ENCODE data around the gene EXOSC9. TPM values are rescaled to one million over a fixed set of nuclear protein-coding genes. Genes with fewer than 3 reads are reported as not detected.

The EXOSC9 gene
- total RNA-seq, 1 experiment from 2014 or later, result 69.1 TPM

DNA sequence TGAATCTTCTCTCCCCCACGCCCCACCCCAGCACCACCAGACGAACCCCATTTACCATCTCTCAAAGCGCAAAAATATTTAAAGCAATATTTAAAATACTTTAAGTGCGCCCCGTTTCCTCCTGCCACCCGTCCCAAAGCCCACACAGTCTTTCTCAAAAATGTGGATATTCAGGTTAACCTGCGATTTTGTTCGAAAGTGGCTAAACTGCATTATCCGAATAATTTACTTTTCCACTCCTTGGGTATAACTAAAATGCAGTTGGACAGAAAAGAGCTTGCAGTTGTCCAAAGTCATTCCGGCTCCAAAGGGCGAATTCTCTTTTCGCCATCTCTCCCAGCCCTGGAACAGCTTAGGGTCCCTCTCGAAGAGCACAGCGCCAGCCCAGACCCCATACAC lies 36.8 kb upstream of the EXOSC9 start:
- H3K4me1 Mint-ChIP-seq, result peaks cover 17 to 18% of the 10 kb centered on the region in 2 experiments
- H3K36me3 Mint-ChIP-seq (ENCODE audit: insufficient read depth in 1 of 3, low read depth in 3 of 3), result no peaks in the 10 kb centered on the region
- no peaks in the 10 kb centered on the region for H3K9me3 Mint-ChIP-seq
- H3K4me2 ChIP-seq (ENCODE audit: insufficient read depth, insufficient read length, low read length), result peak overlapping the region; percentile 41
- no peak overlapping the region for H4K91ac ChIP-seq (ENCODE audit: insufficient read length, low read depth, low read length)
- no peak overlapping the region for H3T11ph ChIP-seq (ENCODE audit: low read length)
- peaks cover 9% of the 10 kb centered on the region for H3K23me2 ChIP-seq (ENCODE audit: insufficient read length, low read depth, low read length, poor library complexity, severe bottlenecking)
- H2BK15ac ChIP-seq (ENCODE audit: low read depth, low read length), result no peak overlapping the region
- H3K9me3 ChIP-seq (ENCODE audit: control insufficient read depth, low read depth, low read length), result no peaks in the 10 kb centered on the region
- no peaks in the 10 kb centered on the region for H3K79me1 ChIP-seq (ENCODE audit: insufficient read depth, low read depth, low read length, poor library complexity, severe bottlenecking)
- TF ChIP-seq, protein P1, sequence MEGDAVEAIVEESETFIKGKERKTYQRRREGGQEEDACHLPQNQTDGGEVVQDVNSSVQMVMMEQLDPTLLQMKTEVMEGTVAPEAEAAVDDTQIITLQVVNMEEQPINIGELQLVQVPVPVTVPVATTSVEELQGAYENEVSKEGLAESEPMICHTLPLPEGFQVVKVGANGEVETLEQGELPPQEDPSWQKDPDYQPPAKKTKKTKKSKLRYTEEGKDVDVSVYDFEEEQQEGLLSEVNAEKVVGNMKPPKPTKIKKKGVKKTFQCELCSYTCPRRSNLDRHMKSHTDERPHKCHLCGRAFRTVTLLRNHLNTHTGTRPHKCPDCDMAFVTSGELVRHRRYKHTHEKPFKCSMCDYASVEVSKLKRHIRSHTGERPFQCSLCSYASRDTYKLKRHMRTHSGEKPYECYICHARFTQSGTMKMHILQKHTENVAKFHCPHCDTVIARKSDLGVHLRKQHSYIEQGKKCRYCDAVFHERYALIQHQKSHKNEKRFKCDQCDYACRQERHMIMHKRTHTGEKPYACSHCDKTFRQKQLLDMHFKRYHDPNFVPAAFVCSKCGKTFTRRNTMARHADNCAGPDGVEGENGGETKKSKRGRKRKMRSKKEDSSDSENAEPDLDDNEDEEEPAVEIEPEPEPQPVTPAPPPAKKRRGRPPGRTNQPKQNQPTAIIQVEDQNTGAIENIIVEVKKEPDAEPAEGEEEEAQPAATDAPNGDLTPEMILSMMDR (conservative IDR thresholded peaks at IDR 0.05), result no peak
- H3K14ac ChIP-seq (ENCODE audit: insufficient read depth, low read length), result peak overlapping the region; percentile 66; the same call in 1 of the 2 replicates
- peaks cover 97% of the 10 kb centered on the region for H3K27me3 Mint-ChIP-seq (ENCODE audit: low read depth)
- H2AFZ ChIP-seq (ENCODE audit: low read length), result no peak overlapping the region
- peak overlapping the region; percentile 75 to 89 for H3K4me3 Mint-ChIP-seq
- H4K20me1 ChIP-seq (ENCODE audit: control insufficient read depth, insufficient read depth, insufficient read length), result no peaks in the 10 kb centered on the region
- no peak overlapping the region for H3K27ac ChIP-seq (ENCODE audit: insufficient read length, low read depth, low read length)
- no peak overlapping the region for H3K27ac Mint-ChIP-seq
- H3K18ac ChIP-seq (ENCODE audit: insufficient read length, low read depth, low read length), result no peak overlapping the region
- no peaks in the 10 kb centered on the region for H3K79me2 ChIP-seq (ENCODE audit: insufficient read depth, low read length)
- no peak overlapping the region for H2BK12ac ChIP-seq (ENCODE audit: insufficient read length, low read depth, low read length)
- no CpG with 5 or more reads among the region's 14 CpGs for WGBS (ENCODE audit: extremely low coverage, insufficient read length, low lambda C conversion rate)
- no peak overlapping the region for H2BK5ac ChIP-seq (ENCODE audit: insufficient read length, low read length)
- no peak overlapping the region for H2BK20ac ChIP-seq (ENCODE audit: low read depth, low read length, poor library complexity, severe bottlenecking)
- H4K5ac ChIP-seq (ENCODE audit: insufficient read length, low read depth, low read length), result no peak overlapping the region
- H3K4me1 ChIP-seq (ENCODE audit: insufficient read depth, low read length), result 0 out of 2 replicates have a peak, but pooled peaks cover 5% of the 10 kb centered on the region
- no peak overlapping the region for H3K9ac ChIP-seq (ENCODE audit: extremely low read depth, insufficient read length, low read length)
- no peak overlapping the region for H3K23ac ChIP-seq (ENCODE audit: insufficient read length, low read depth, low read length)
- DNase-seq, result no peak
- no peak overlapping the region for H2AK5ac ChIP-seq (ENCODE audit: insufficient read length, low read length)
- no peak overlapping the region for H2BK120ac ChIP-seq (ENCODE audit: low read depth, low read length, poor library complexity, severe bottlenecking)
- no peak overlapping the region for H3K4ac ChIP-seq (ENCODE audit: low read depth, low read length)
- no peak overlapping the region for H4K8ac ChIP-seq (replicated peaks; ENCODE audit: insufficient read length, low read depth, low read length)
- H3K27me3 ChIP-seq (ENCODE audit: insufficient read depth, low read length), result peaks cover 37% of the 10 kb centered on the region
- H3K56ac ChIP-seq (ENCODE audit: insufficient read length, low read depth, low read length), result no peak overlapping the region

All from H9 (cell line).